Prostate gland (tissue), 2 donors: ENCODE data around the gene ABHD2.

Experiments used
- POLR2A ChIP-seq: fragments of 450-650 bp; IDR thresholded peaks from one replicate; pipeline ENCODE4 v1.6.1; 2016; ENCODE audit warnings: antibody characterized with exemption, mild to moderate bottlenecking
- TF ChIP-seq, protein P1 (sequence below), 4 experiments: fragments of 200-600 bp in 2 of 4; fragments of 450-650 bp in 2 of 4; sonication (generic) in 2 of 4; IDR thresholded peaks; 1 replicate in 3 of 4; 2 replicates in 1 of 4; pipeline ENCODE4 v1.5.1; 2016 to 2019; ENCODE audit warnings: antibody characterized with exemption in 4 of 4, mild to moderate bottlenecking in 2 of 4, moderate library complexity in 2 of 4

DNA sequence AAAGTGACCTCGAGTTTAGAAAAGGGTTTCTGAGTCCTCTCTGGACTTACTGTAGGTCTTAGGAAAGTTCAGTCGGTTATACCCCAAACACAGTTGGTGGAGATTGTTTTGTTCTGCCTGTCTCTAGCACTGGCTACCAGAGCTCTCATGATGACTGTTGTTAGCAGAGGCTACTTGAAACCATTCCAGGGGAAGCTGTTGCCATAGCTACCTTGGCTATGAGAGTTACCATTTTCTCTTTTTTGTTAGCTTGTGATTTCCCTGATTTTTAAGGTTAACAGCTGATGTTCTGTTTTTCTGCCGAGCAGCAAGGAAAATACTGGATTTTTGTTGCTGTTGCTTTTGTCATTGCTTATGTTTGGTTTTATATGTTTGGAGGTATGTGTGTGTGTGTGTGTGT is 26.7 kb downstream of the ABHD2 start:
- TF ChIP-seq, protein P1, sequence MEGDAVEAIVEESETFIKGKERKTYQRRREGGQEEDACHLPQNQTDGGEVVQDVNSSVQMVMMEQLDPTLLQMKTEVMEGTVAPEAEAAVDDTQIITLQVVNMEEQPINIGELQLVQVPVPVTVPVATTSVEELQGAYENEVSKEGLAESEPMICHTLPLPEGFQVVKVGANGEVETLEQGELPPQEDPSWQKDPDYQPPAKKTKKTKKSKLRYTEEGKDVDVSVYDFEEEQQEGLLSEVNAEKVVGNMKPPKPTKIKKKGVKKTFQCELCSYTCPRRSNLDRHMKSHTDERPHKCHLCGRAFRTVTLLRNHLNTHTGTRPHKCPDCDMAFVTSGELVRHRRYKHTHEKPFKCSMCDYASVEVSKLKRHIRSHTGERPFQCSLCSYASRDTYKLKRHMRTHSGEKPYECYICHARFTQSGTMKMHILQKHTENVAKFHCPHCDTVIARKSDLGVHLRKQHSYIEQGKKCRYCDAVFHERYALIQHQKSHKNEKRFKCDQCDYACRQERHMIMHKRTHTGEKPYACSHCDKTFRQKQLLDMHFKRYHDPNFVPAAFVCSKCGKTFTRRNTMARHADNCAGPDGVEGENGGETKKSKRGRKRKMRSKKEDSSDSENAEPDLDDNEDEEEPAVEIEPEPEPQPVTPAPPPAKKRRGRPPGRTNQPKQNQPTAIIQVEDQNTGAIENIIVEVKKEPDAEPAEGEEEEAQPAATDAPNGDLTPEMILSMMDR (IDR thresholded peaks at IDR 0.05) = no peak
- TF ChIP-seq POLR2A = no peak
